NCI-H2171 (cell line): ENCODE results near the gene MCM9.
"Not testable (repeated sequence)": the region's sequence is repeated elsewhere in the genome, so short reads cannot be mapped to it uniquely, and the experiment has no call there.

Experiments
- DNase-seq: peaks from one replicate; lab custom pipeline; 2025; lab: John Stamatoyannopoulos, UW

The MCM9 gene

DNA sequence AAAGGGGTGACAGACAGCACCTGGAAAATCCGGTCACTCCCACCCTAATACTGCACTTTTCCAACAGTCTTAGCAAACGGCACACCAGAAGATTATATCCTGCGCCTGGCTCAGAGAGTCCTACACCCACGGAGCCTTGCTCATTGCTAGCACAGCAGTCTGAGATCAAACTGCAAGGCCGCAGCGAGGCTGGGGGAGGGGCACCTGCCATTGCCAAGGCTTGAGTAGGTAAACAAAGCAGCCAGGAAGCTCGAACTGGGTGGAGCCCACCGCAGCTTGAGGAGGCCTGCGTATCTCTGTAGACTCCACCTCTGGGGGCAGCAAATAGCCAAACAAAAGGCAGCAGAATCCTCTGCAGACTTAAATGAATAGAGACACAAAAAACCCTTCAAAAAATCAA is 138.4 kb downstream of the MCM9 start:
- DNase-seq, result not testable (repeated sequence)

GRCh38 chr6:118791499-118791898 is 143.5 kb downstream of the MCM9 start:
- DNase-seq, result no peak

DNA sequence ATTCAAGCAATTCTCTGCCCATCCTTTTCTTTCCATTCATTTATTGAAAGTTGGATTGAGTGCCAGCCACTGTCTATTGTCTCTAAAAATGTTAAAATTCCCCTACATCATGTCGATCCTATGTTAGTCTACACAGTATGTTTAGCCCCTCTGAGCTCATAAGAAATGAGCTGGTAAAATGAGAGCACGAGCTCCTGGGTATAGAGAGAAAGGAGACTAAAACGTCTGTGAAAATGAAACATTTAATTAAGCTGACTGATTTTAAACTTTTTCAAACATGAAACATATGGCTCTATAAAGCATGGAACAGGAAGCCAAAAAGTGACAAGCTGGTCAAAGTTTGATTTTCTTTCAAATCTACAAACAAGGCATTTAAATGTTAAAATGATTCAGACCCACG is 145.0 kb downstream of the MCM9 start:
- DNase-seq, result no peak

- DNase-seq, result no peak
Measured at GRCh38 chr6:118789419-118789818, 145.5 kb downstream of the MCM9 start.

DNA sequence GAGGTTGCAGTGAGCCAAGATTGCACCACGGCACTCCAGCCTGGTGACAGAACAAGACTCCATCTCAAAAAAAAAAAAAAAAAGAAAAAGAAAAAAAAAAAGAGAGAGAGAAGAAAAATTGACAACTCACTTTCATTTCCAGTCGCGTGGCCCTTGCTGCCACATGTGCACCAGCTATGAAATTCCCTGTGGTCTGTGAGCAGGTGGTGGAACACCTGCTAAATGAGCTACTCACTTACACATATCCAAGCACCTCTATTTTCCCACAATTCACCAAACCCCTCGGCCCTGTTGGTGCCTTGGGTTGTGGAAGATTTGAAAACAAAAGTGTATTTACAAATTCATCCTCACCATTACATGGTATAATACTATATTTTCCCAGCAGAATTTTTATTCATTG is 146.3 kb downstream of the MCM9 start:
- DNase-seq, result peak; percentile 91

DNA sequence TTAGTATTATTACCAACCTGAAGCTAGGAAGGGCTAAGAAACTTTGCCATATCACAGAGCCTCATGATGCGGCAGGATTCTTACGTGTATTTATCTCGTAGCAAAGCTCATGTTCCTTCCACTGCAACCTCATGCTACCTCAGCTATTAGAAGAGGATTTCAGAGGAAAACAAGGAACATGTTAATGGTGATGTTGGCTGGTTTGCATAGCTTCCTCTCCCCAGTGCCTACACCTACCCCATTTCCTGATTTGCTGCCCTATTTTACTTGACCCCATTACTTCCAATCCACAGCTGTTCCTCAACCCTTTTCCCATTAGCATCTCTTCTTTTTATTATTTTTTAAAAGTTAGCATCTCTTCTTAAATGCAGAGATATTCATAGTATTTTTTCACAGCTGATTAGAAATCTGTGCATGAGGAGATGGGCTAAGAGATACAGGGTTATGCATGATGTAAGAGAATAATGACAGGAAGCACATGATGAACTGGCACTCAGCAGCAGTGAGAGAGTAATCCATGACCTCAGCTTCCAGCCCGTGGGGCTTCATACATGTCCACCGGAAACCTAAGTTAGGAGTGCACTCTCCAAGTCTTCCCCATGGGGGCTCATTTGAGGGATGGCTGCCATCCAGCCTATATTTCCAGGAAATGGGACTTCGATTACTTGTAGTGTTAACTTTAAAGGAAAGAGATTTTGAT is 147.1 kb downstream of the MCM9 start:
- DNase-seq, result no peak

- DNase-seq, result peak; percentile 86
Measured at GRCh38 chr6:118786596-118787453, 148.1 kb downstream of the MCM9 start.

GRCh38 chr6:118785601-118786000 is 149.4 kb downstream of the MCM9 start:
- no peak for DNase-seq

- peak; percentile 36 for DNase-seq
Measured at GRCh38 chr6:118784641-118785164, 150.3 kb downstream of the MCM9 start.

- DNase-seq, result peak; percentile 24
Measured at GRCh38 chr6:118783931-118784550, 150.9 kb downstream of the MCM9 start.

DNA sequence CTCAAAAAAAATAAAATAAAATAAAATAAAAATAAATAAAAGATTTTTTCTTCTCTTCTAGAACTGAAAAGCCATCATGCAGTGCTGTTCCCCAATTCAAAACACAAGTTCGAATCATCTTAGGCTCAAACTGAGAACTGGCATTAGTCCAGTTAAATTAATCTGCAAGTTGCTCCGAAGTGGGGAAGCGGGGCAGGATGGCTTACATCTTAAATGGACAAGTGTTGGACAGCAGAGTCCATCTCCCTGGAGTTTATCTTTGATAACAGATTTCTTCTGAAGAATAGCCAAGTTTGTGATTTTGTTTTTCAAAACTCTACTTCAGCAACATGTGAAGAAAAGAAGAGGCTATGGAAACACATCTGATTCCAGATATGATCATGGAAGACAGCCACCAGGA is 152.3 kb downstream of the MCM9 start:
- DNase-seq, result no peak

GRCh38 chr6:118781897-118782296 is 153.1 kb downstream of the MCM9 start:
- peak; percentile 9 for DNase-seq

- no peak for DNase-seq
Measured at GRCh38 chr6:118780668-118781067, 154.3 kb downstream of the MCM9 start.

DNA sequence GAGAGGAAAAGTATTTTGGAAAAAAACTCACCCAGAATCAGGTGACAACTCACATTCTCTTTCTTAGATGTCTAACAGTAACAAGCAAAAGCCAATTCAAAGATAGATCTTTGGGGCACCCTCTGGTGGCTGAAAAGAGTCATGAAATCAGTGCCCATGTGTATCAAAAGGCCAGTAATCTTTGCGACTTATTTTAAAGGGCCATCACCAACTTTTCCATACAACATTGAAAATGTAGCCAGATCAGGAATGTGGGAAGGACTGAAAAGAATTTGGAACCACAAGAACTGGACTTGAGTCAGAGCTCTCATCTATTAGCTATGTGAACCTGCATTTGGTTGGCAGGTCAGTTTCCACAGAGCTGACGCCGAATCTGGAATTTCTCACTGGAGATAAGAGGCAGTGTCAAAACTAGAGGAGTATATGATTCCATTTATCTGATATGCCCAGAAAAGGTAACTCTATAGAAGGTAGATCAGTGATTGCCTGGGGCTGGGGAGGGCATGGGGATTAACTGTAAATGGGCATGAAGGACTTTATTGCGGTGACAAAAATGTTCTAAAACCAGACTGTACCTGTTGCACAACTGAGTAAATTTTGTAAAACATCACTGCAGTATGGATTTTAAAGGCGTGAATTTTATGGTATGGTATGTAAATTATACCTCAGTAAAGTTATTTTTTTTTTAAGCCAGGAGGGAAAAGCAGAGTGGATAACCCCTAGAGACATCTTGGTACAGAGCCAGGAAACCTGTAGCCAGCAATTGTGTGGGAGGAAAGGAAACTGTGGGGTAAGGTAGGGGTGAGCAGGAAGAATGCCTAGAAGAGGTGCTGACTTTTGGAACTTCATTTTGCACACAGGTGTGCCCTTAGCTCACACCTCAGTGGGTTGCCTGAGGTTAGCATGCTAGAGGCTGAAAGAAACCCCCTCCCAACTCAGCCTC is 158.1 kb downstream of the MCM9 start:
- DNase-seq, result peak; percentile 64

GRCh38 chr6:118775381-118775780 is 159.6 kb downstream of the MCM9 start:
- no peak for DNase-seq

- DNase-seq, result no peak
Measured at GRCh38 chr6:118774581-118774980, 160.4 kb downstream of the MCM9 start.

GRCh38 chr6:118772886-118773285 is 162.1 kb downstream of the MCM9 start:
- no peak for DNase-seq

- DNase-seq, result no peak
Measured at GRCh38 chr6:118771253-118771652, 163.7 kb downstream of the MCM9 start.

DNA sequence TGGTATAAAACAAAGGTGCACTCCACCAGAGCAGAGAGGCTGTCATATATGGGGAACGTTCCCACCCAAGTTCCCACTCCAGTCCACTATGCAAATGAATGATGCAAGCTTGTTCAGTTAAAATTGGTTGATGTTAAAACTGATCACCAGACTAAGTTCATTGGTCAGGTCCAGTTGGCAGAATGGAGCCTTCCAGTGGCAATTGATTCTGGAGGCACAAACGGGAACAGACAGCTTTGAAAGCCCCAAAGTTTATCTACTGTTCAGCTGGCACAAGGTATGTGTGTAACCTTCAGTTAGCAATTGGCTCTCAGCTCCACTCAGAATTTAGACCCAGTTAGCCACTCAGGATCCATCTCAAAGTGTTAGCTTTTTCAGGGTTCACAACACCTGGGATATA is 164.1 kb downstream of the MCM9 start:
- no peak for DNase-seq

GRCh38 chr6:118770112-118770788 is 164.7 kb downstream of the MCM9 start:
- DNase-seq, result peak; percentile 23

DNA sequence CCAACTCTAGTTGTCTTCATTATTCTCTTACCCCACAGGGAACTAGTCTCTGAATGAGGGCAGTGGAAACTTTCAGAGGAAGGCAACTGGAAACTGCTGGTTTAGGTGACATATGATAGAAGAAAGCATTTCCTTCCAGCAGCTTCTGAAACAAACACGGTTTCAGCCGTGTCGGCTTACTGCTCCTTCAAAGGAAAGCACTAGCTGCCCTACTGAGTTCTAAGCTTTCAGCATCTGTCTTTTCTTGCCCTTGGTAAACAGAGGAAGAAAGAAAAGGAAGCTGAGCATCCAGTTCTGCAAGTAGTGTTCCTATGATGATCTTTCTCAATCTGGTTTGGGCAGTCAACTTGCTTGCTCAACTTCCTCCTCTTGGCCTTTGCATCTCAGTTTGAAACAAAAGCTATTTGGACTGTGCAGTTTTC is 166.0 kb downstream of the MCM9 start:
- no peak for DNase-seq
